Gastrocnemius medialis (tissue), 4 donors: ENCODE data around the gene HNRNPF. TPM values are rescaled to one million over a fixed set of nuclear protein-coding genes. Genes with fewer than 3 reads are reported as not detected.
"Not testable (repeated sequence)": the region's sequence is repeated elsewhere in the genome, so short reads cannot be mapped to it uniquely, and the experiment has no call there.

ENCODE experiments used
- ATAC-seq, 2 donors: fragments of 150-250 bp; one replicate each; pipeline ENCODE4 v1.9.1; 2016
- DNase-seq, 2 donors: peaks; one replicate each; pipeline ENCODE4 v3.0.0-alpha.2; 2019
- H3K27ac ChIP-seq, 4 donors: fragments of 200-600 bp; sonication (generic); 1 replicate in 1 of 4; 2 replicates in 3 of 4; pipeline ENCODE4 v1.5.1; 2016 to 2018; ENCODE audit warnings: mild to moderate bottlenecking in 2 of 4, moderate library complexity in 1 of 4
- H3K27me3 ChIP-seq, 3 donors: fragments of 200-600 bp; sonication (generic) in 2 of 3; 1 replicate in 1 of 3; 2 replicates in 2 of 3; pipeline versions ENCODE4 v1.5.1 to v1.6.0; 2016 to 2019; ENCODE audit warnings: mild to moderate bottlenecking in 1 of 3, moderate library complexity in 1 of 3
- H3K36me3 ChIP-seq, 2 donors: fragments of 200-600 bp; sonication (generic) in 1 of 2; one replicate each; pipeline ENCODE4 v1.5.1; 2017 to 2018
- H3K4me1 ChIP-seq, 2 donors: fragments of 200-600 bp; sonication (generic) in 1 of 2; one replicate each; pipeline ENCODE4 v1.5.1; 2016 to 2017; ENCODE audit warnings: mild to moderate bottlenecking in 2 of 2
- H3K4me3 ChIP-seq, 4 donors: fragments of 200-600 bp; sonication (generic) in 3 of 4; 1 replicate in 1 of 4; 2 replicates in 3 of 4; pipeline ENCODE4 v1.5.1; 2016 to 2019; ENCODE audit warnings: mild to moderate bottlenecking in 2 of 4
- H3K9me3 ChIP-seq, 3 donors: fragments of 200-600 bp; sonication (generic) in 2 of 3; 1 replicate in 1 of 3; 2 replicates in 2 of 3; pipeline ENCODE4 v1.5.1; 2016 to 2019
- POLR2A ChIP-seq, 2 donors: fragments of 450-650 bp; IDR thresholded peaks; one replicate each; pipeline ENCODE4 v1.6.1; 2017; ENCODE audit warnings: antibody characterized with exemption in 2 of 2, mild to moderate bottlenecking in 2 of 2, moderate library complexity in 2 of 2
- in situ Hi-C, 4 donors: fragments of 200-750 bp; cut with MboI; loops; one replicate each; pipeline versions ENCODE4 v1.15.0 to v1.8.0; 2017; ENCODE audit warnings: low sequenced_read_pairs in 4 of 4
- intact Hi-C: fragments of 100-400 bp; cut with DNase I; formaldehyde crosslinking; loops from one replicate; pipeline ENCODE4 v1.15.1; 2023; ENCODE audit warnings: low total_unique reads
- total RNA-seq, 4 donors: library from RNA; depleted of rRNA; stranded (reverse); fragments of >200 nt; gene quantifications; one replicate each; pipeline versions ENCODE4 v1.1.0 to v1.2.3, GENCODE V29; 2016
- TF ChIP-seq, protein P1 (sequence below), 5 experiments: fragments of 450-650 bp in 3 of 5; fragments of 200-600 bp in 2 of 5; sonication (generic) in 2 of 5; IDR thresholded peaks in 4 of 5; conservative IDR thresholded peaks in 1 of 5; 1 replicate in 4 of 5; 2 replicates in 1 of 5; pipeline ENCODE4 v1.5.1; 2016 to 2019; ENCODE audit warnings: antibody characterized with exemption in 5 of 5, mild to moderate bottlenecking in 3 of 5, moderate library complexity in 3 of 5

HNRNPF gene
- total RNA-seq, 4 donors from 2014 or later, result 69.2 to 111 (median 90.6) TPM

DNA sequence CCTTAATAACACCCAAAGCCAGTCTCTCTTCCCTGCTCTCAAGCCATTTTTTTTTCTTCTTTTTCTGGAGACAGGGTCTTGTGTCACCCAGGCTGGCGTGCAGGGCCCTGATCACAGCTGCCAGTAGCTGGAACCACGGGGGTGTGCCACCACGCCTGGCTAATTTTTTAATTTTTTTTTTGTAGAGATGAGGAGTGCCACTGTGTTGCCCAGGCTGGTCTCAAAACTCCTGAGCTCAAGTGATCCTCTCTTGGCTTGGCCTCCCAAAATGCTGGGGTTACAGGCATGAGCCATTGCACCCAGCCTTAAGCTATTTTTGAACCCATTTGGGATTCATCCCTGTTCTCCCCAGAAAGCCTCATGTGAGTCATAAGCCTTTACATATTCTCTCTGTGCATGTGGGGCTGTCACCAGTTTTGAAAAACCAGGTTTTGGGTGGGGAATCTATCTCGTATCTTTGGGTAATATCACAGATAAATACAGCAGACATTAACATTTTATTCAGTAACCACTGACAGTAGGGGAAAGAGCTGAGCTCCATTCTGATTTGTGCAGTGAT is 43.4 kb upstream of the HNRNPF start:
- no peak overlapping the region for H3K27ac ChIP-seq
- H3K4me3 ChIP-seq, result no peak overlapping the region
- H3K36me3 ChIP-seq, result no peaks in the 10 kb centered on the region
- intact Hi-C loops (no loop called here), in situ Hi-C loops (loop anchor here in 1 of 4 donors (5.0 kb wide), 1 partner anchor 55 kb away; no protein-coding TSS in a partner anchor)
- ATAC-seq (no peak), DNase-seq (no peak)
- TF ChIP-seq, protein P1, sequence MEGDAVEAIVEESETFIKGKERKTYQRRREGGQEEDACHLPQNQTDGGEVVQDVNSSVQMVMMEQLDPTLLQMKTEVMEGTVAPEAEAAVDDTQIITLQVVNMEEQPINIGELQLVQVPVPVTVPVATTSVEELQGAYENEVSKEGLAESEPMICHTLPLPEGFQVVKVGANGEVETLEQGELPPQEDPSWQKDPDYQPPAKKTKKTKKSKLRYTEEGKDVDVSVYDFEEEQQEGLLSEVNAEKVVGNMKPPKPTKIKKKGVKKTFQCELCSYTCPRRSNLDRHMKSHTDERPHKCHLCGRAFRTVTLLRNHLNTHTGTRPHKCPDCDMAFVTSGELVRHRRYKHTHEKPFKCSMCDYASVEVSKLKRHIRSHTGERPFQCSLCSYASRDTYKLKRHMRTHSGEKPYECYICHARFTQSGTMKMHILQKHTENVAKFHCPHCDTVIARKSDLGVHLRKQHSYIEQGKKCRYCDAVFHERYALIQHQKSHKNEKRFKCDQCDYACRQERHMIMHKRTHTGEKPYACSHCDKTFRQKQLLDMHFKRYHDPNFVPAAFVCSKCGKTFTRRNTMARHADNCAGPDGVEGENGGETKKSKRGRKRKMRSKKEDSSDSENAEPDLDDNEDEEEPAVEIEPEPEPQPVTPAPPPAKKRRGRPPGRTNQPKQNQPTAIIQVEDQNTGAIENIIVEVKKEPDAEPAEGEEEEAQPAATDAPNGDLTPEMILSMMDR (IDR thresholded peaks at IDR 0.05 in 4 of 5, conservative IDR thresholded peaks at IDR 0.05 in 1 of 5), result no peak
- no peak for TF ChIP-seq POLR2A (IDR thresholded peaks at IDR 0.05)
- H3K27me3 ChIP-seq, result no peaks in the 10 kb centered on the region
- no peaks in the 10 kb centered on the region for H3K9me3 ChIP-seq
- peaks cover 13% of the 10 kb centered on the region in 2 donors for H3K4me1 ChIP-seq

DNA sequence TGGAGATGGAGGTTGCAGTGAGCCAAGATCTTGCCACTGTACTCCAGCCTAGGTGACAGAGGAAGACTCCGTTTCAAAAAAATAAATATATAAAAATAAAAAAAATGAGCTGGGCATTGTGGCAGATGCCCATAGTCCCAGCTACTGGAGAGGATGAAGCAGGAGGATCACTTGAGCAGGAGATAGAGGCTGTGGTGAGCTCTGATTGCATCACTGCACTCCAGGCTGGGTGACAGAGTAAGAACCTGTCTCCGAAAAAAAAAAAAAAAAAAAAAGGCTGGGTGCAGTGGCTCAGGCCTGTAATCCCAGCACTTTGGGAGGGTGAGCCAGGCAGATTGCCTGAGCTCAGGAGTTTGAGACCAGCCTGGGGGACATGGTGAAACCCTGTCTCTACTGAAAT is 39.8 kb upstream of the HNRNPF start:
- H3K36me3 ChIP-seq, result no peaks in the 10 kb centered on the region
- intact Hi-C loops, result no loop called here
- no peaks in the 10 kb centered on the region for H3K27me3 ChIP-seq
- TF ChIP-seq, protein P1 (IDR thresholded peaks at IDR 0.05 in 4 of 5, conservative IDR thresholded peaks at IDR 0.05 in 1 of 5), result no peak
- TF ChIP-seq POLR2A (IDR thresholded peaks at IDR 0.05), result no peak
- in situ Hi-C loops, result no loop called here
- no peak overlapping the region for H3K4me3 ChIP-seq
- no peak overlapping the region for H3K27ac ChIP-seq
- H3K9me3 ChIP-seq, result no peaks in the 10 kb centered on the region
- ATAC-seq (no peak), DNase-seq (no peak)
- no peaks in the 10 kb centered on the region for H3K4me1 ChIP-seq

DNA sequence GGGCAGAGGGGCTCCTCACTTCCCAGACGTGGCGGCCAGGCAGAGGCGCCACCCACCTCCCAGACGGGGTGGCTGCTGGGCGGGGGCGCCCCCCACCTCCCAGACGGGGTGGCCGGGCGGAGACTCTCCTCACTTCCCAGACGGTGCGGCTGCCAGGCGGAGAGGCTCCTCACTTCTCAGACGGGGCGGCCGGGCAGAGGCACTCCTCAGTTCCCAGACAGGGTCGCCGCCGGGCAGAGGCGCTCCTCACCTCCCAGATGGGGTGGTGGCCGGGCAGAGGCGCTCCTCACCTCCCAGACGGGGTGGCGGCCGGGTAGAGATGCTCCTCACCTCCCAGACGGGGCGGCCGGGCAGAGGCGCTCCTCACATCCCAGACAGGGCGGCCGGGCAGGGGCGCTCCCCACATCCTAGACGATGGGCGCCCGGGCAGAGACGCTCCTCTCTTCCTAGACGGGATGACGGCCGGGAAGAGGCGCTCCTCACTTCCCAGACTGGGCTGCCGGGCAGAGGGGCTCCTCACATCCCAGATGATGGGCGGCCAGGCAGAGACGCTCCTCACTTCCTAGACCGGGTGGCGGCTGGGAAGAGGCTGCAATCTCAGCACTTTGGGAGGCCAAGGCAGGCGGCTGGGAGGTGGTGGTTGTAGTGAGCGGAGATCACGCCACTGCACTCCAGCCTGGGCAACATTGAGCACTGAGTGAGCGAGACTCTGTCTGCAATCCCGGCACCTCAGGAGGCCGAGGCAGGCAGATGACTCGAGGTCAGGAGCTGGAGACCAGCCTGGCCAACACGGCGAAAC is 37.4 kb upstream of the HNRNPF start:
- H3K27me3 ChIP-seq, H3K4me1 ChIP-seq, H3K27ac ChIP-seq, DNase-seq, H3K36me3 ChIP-seq, H3K9me3 ChIP-seq, ATAC-seq, in situ Hi-C loops, H3K4me3 ChIP-seq, intact Hi-C loops: not testable (repeated sequence)

DNA sequence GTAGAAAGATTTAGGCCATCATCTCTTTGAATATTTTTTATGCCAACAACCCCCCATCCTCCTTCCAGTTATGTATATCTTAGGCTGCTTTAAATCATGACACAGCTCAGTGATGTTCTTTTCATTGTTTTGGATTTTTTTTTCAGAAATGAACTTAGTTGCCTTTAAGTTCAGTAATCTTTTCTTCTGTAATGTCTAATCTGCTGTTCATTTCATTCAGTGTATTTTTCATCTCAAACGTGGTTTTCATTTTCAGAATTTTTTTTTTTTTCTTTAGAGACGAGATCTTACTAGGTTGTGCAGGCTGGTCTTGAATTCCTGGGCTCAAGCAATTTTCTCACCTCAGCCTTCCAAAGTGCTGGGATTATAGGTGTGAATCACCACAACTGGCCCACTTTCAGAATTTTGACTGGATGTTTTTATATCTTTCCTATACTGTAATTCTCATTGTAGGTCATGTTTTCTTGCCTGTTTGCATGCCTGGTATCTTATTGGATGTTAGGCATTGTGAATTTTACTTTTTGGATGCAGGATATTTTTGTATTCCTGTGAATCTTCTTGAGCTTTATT is 36.0 kb upstream of the HNRNPF start:
- in situ Hi-C loops (no loop called here), intact Hi-C loops (no loop called here)
- no peak for DNase-seq
- H3K9me3 ChIP-seq, result no peaks in the 10 kb centered on the region
- no peaks in the 10 kb centered on the region for H3K4me1 ChIP-seq
- H3K36me3 ChIP-seq, result no peaks in the 10 kb centered on the region
- no peaks in the 10 kb centered on the region for H3K27me3 ChIP-seq
- H3K4me3 ChIP-seq, result no peak overlapping the region
- ATAC-seq, result no peak
- TF ChIP-seq, protein P1 (IDR thresholded peaks at IDR 0.05 in 4 of 5, conservative IDR thresholded peaks at IDR 0.05 in 1 of 5), result no peak
- TF ChIP-seq POLR2A (IDR thresholded peaks at IDR 0.05), result no peak
- H3K27ac ChIP-seq, result no peak overlapping the region

DNA sequence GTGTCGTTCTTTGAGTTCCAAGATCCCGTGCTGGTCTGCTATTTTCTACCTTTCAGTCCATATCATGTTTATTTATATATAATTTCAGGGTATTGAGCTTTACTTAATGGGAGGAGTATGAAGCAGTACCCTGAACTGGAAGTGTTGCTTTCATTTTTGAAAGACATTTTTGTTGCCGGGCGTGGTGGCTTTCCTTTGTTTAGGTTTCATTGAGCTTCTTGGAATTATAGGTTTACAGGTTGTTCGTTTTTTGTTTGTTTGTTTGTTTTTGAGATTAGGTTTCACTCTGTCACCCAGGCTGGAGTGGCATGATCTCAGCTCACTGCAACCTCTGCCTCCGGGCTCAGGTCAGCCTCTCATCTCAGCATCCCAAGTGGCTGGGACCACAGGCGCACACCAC is 35.3 kb upstream of the HNRNPF start:
- no peak for ATAC-seq
- no peaks in the 10 kb centered on the region for H3K9me3 ChIP-seq
- TF ChIP-seq POLR2A (IDR thresholded peaks at IDR 0.05), result no peak
- TF ChIP-seq, protein P1 (IDR thresholded peaks at IDR 0.05 in 4 of 5, conservative IDR thresholded peaks at IDR 0.05 in 1 of 5), result no peak
- intact Hi-C loops, result no loop called here
- no peaks in the 10 kb centered on the region for H3K36me3 ChIP-seq
- H3K4me3 ChIP-seq, result no peak overlapping the region
- in situ Hi-C loops, result no loop called here
- H3K27ac ChIP-seq, result no peak overlapping the region
- no peaks in the 10 kb centered on the region for H3K4me1 ChIP-seq
- H3K27me3 ChIP-seq, result no peaks in the 10 kb centered on the region
- no peak for DNase-seq
